ENCODE results near the gene EDC4. TPM values are rescaled to one million over a fixed set of nuclear protein-coding genes. Genes with fewer than 3 reads are reported as not detected.

EDC4 gene
- total and polyA plus RNA-seq, 2 of the 8 experiments (the other 6 are each of a cell fraction or from before 2014, with no cell fraction given) = 58.5 to 72.7 TPM

DNA sequence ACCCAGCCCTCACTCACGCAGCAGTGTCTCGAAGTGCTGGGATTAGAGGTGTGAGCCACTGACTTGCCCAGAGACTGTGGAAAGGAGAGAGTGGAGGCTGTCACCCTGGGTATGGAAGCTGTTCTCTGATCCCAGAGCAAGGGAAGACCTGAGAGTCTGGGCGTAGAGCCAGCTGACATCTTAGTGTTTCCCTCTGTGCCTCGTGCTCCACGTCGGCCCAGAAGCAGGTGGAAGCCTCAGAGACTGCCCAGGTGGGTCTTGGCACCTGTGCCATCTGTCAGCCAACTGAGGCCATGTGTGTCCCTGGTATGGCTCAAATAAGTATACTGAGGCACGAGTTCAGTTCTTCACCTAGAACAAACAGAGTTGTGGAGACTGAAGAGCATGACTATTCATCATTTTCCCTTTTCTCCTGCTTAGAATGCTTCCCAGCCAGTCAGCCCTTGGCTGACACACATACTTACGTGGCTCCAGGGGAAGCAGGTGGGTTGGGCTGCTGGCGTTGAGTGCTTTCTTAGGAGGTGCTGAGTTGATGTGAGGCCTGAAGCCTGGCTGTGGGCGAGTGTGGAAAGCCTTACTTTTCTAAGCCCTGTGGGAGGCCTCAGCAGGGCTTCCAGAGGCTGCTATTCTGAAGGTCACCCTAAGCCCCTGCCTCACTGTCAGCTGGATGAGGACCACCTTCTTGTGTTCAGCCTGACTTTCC lies 50.7 kb downstream of the EDC4 start:
- no peak overlapping the region for H3K23ac ChIP-seq (ENCODE audit: insufficient read length)
- H3K4me3 ChIP-seq (ENCODE audit: extremely low read depth in 1 of 4, insufficient read depth in 2 of 4, low read depth in 3 of 4, low read length in 4 of 4) = no peak overlapping the region
- no peaks in the 10 kb centered on the region for H3K79me1 ChIP-seq (ENCODE audit: low read depth, low read length)
- H2BK15ac ChIP-seq (ENCODE audit: low read length) = 0 out of 2 replicates have a peak overlapping the region, but pooled peaks have one; percentile 46
- H3K23me2 ChIP-seq (ENCODE audit: low read depth, low read length) = no peaks in the 10 kb centered on the region
- peaks cover 0 to 8% (median 4%) of the 10 kb centered on the region in 4 experiments; a peak in 5 of 7 replicates for H3K4me1 ChIP-seq (replicated peaks in 1 of 4; ENCODE audit: control insufficient read depth in 3 of 4, insufficient read depth in 4 of 4, low read length in 3 of 4)
- POLR2A ChIA-PET (ENCODE audit: partially characterized antibody) = interaction anchor here (1.0 to 4.6 kb wide), 5 partner anchors 9 to 39 kb away, joined by 3 to 26 read pairs (median 4); partner anchors contain the start of genes CTRL, NRN1L and PSMB10
- no peak overlapping the region for H3K9ac ChIP-seq (replicated peaks in 1 of 4; ENCODE audit: extremely low read depth in 1 of 4, low read depth in 3 of 4, low read length in 3 of 4)
- no peak overlapping the region for H2BK5ac ChIP-seq (ENCODE audit: low read depth, low read length)
- no peaks in the 10 kb centered on the region for H3K27me3 ChIP-seq (replicated peaks in 1 of 4; ENCODE audit: control insufficient read depth in 3 of 4, extremely low read depth in 1 of 4, insufficient read depth in 3 of 4, low read length in 3 of 4)
- TF ChIP-seq CHD1 (IDR thresholded peaks at IDR 0.05; ENCODE audit: low read depth, low read length) (no peak), EP300 (IDR thresholded peaks at IDR 0.05; ENCODE audit: borderline replicate concordance in 1 of 2, low read depth in 2 of 2, low read length in 2 of 2) (no peak)
- no peaks in the 10 kb centered on the region for H3K9me3 ChIP-seq (ENCODE audit: insufficient read depth in 2 of 2, low read depth in 1 of 2, low read length in 1 of 2)
- H3K14ac ChIP-seq (ENCODE audit: insufficient read length) = no peak overlapping the region
- CTCF ChIA-PET (ENCODE audit: partially characterized antibody) = interaction anchor here (0.7 to 27.1 kb wide), 8 partner anchors 10 to 439 kb away, joined by 3 to 623 read pairs (median 7); partner anchors contain the start of genes CTRL, EDC4, NRN1L and PSKH1
- no peak overlapping the region for H2BK12ac ChIP-seq (ENCODE audit: low read depth, low read length)
- H3K4me2 ChIP-seq (ENCODE audit: insufficient read depth in 1 of 2, low read depth in 2 of 2, low read length in 2 of 2) = no peak overlapping the region
- peaks cover 13 to 21% of the 10 kb centered on the region in 2 experiments for H4K20me1 ChIP-seq (replicated peaks in 1 of 2; ENCODE audit: control insufficient read depth in 1 of 2, insufficient read depth in 2 of 2, low read length in 2 of 2)
- H4K91ac ChIP-seq (replicated peaks; ENCODE audit: insufficient read length, low read length) = no peak overlapping the region
- H3K36me3 ChIP-seq (ENCODE audit: control insufficient read depth in 2 of 4, insufficient read depth in 4 of 4, low read length in 3 of 4) = no peaks in the 10 kb centered on the region; a peak in 2 of 8 replicates
- H2BK20ac ChIP-seq (ENCODE audit: low read length) = no peak overlapping the region
- H2BK120ac ChIP-seq (replicated peaks; ENCODE audit: low read depth, low read length) = no peak overlapping the region
- H4K8ac ChIP-seq (ENCODE audit: extremely low read depth, insufficient read depth, low read length) = no peak overlapping the region
- no peak overlapping the region for H3K18ac ChIP-seq (ENCODE audit: extremely low read depth, low read length)
- no peak overlapping the region for H3K4ac ChIP-seq (replicated peaks; ENCODE audit: insufficient read length, low read depth, low read length)
- no peak overlapping the region for H2AK5ac ChIP-seq (ENCODE audit: low read depth, low read length)
- FAIRE-seq (no peak), DNase-seq (ENCODE audit: low read depth in 1 of 2, low spot score in 2 of 2) (no peak)
- no peak overlapping the region for H3K56ac ChIP-seq (replicated peaks; ENCODE audit: insufficient read length, low read depth, low read length)
- H3K27ac ChIP-seq (ENCODE audit: low read depth, low read length) = 0 out of 2 replicates have a peak overlapping the region, but pooled peaks have one; percentile 21
- H2AFZ ChIP-seq (ENCODE audit: low read length) = no peak overlapping the region
- H4K5ac ChIP-seq (ENCODE audit: insufficient read length, low read depth, low read length) = no peak overlapping the region
- 93% methylated on average over 10 of the region's 10 CpGs; no CpG with 5 or more reads in 1 of the 2 experiments for WGBS, 2 experiments (ENCODE audit: extremely low coverage in 1 of 2, insufficient coverage in 1 of 2, insufficient read length in 1 of 2, insufficient replicate concordance in 2 of 2, low coverage in 1 of 2, low lambda C conversion rate in 2 of 2, missing lambda C conversion rate in 1 of 2)
- no peaks in the 10 kb centered on the region for H3K79me2 ChIP-seq (ENCODE audit: control insufficient read depth in 1 of 2, insufficient read depth in 2 of 2, low read length in 2 of 2)

All from H1 (cell line).